ENCODE data around the gene RRN3. TPM values are rescaled to one million over a fixed set of nuclear protein-coding genes. Genes with fewer than 3 reads are reported as not detected.

The RRN3 gene
- total and polyA plus RNA-seq, 2 donors (not counting 3 experiments of a cell fraction or from before 2014, with no cell fraction given), result 15.1 to 26.5 TPM

DNA sequence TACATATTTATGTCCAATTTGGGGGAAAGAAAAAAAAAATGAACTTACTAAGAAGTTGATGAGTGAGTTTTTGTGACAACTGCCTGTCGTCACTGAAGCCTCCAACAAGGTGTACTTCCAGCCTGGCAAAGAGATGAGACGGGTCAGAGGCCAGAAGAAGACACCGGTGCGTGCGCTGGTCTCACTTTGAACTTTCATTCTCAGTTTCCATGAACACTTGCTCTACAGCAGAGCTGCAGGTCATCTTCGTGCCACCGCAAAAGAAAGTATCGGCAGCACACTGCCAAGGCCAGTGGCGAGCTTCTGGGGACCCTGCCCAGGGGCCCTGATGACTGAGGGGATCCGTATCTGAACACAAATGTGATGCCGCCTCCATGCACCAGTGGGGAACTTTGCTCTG lies 49.8 kb downstream of the RRN3 start:
- Histone ChIP-seq H3K9me3 (replicated peaks; ENCODE audit: control insufficient read depth, insufficient read depth, low read length) (no peaks in the 10 kb centered on the region), H3K9me1 (replicated peaks; ENCODE audit: control insufficient read depth, extremely low read depth, insufficient read depth, low read length) (no peaks in the 10 kb centered on the region), H3K9ac (replicated peaks; ENCODE audit: extremely low read depth, insufficient read depth, low read length) (no peak overlapping the region), H3K4me3 (replicated peaks in 1 of 3; ENCODE audit: insufficient read depth in 1 of 3, low read depth in 1 of 3, low read length in 3 of 3) (no peak overlapping the region), H3K36me3 (ENCODE audit: control insufficient read depth in 2 of 2, extremely low read depth in 1 of 2, insufficient read depth in 2 of 2, low read length in 2 of 2) (peaks cover 8 to 36% of the 10 kb centered on the region in 2 experiments), H3K27me3 (ENCODE audit: control insufficient read depth in 2 of 2, insufficient read depth in 2 of 2, low read length in 2 of 2) (no peaks in the 10 kb centered on the region), H2AFZ (ENCODE audit: low read depth, low read length) (no peak overlapping the region), H3K27ac (ENCODE audit: insufficient read depth, low read depth, low read length) (no peak overlapping the region), H3K4me1 (ENCODE audit: control insufficient read depth, extremely low read depth, insufficient read depth, low read length) (no peaks in the 10 kb centered on the region), H3K4me2 (ENCODE audit: insufficient read depth, low read length) (no peak overlapping the region), H4K20me1 (replicated peaks; ENCODE audit: control insufficient read depth, extremely low read depth, insufficient read depth, low read length) (no peaks in the 10 kb centered on the region), H3K79me2 (ENCODE audit: control insufficient read depth, insufficient read depth, low read length) (peaks cover 8% of the 10 kb centered on the region)
- POLR2A ChIA-PET, result no interaction called here
- dilution Hi-C loops (cut with MboI; ENCODE audit: extremely low pct_ligation_motif_present, low sequenced_read_pairs), result no loop called here
- DNase-seq (ENCODE audit: low read depth, low spot score), result no peak
- TF ChIP-seq GATA2 (IDR thresholded peaks at IDR 0.05; ENCODE audit: insufficient read depth, insufficient read length, low read depth, low read length) (no peak), POLR2A (IDR thresholded peaks at IDR 0.05; ENCODE audit: low read depth, low read length) (no peak), EZH2 (IDR thresholded peaks at IDR 0.05; ENCODE audit: borderline replicate concordance, low read depth, low read length, severe bottlenecking) (no peak), POLR2AphosphoS5 (IDR thresholded peaks at IDR 0.05; ENCODE audit: insufficient read depth, low read depth, low read length) (no peak), MYC (IDR thresholded peaks at IDR 0.05; ENCODE audit: low read depth, low read length) (no peak), FOS (IDR thresholded peaks at IDR 0.05; ENCODE audit: borderline replicate concordance, insufficient read depth, low read length) (no peak), JUN (IDR thresholded peaks at IDR 0.05; ENCODE audit: borderline replicate concordance, insufficient read depth, insufficient read length, low read depth) (no peak)
- TF ChIP-seq, protein P1, sequence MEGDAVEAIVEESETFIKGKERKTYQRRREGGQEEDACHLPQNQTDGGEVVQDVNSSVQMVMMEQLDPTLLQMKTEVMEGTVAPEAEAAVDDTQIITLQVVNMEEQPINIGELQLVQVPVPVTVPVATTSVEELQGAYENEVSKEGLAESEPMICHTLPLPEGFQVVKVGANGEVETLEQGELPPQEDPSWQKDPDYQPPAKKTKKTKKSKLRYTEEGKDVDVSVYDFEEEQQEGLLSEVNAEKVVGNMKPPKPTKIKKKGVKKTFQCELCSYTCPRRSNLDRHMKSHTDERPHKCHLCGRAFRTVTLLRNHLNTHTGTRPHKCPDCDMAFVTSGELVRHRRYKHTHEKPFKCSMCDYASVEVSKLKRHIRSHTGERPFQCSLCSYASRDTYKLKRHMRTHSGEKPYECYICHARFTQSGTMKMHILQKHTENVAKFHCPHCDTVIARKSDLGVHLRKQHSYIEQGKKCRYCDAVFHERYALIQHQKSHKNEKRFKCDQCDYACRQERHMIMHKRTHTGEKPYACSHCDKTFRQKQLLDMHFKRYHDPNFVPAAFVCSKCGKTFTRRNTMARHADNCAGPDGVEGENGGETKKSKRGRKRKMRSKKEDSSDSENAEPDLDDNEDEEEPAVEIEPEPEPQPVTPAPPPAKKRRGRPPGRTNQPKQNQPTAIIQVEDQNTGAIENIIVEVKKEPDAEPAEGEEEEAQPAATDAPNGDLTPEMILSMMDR (IDR thresholded peaks at IDR 0.05; ENCODE audit: extremely low read depth in 1 of 2, insufficient read depth in 1 of 2, low read depth in 1 of 2, low read length in 2 of 2), result no peak
- TF ChIP-seq, protein P2, sequence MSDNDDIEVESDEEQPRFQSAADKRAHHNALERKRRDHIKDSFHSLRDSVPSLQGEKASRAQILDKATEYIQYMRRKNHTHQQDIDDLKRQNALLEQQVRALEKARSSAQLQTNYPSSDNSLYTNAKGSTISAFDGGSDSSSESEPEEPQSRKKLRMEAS (IDR thresholded peaks at IDR 0.05; ENCODE audit: insufficient read depth, insufficient read length), result no peak
- intact Hi-C loops (cut with micrococcal nuclease), result no loop called here
- no TSS peak for BruUV-seq (replicated peaks)
- CTCF ChIA-PET, result no interaction called here
- FAIRE-seq, result no peak
